ENCODE data around the gene CSTB. TPM values are rescaled to one million over a fixed set of nuclear protein-coding genes. Genes with fewer than 3 reads are reported as not detected.

CSTB gene, protein sequence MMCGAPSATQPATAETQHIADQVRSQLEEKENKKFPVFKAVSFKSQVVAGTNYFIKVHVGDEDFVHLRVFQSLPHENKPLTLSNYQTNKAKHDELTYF
- 10 to 100 TPM; 52.3 to 65.4 TPM for total RNA-seq

GRCh38 chr21:43775795-43776430 lies at the start of gene CSTB:
Gene CSTB (minus strand): TSS chr21:43776308. CDS start chr21:43776269, 39 bp downstream.

GRCh38 chr21:43789276-43790009 lies 13.3 kb upstream of the CSTB start, which contains the start of gene RRP1:
Gene RRP1 (plus strand): TSS chr21:43789577. CDS start chr21:43789630, 53 bp downstream.

Small RNA genes lying within 50 kb of the gene (small RNA-seq; reads per million reads assigned to genes)
- 0 reads per million in 2 donors for gene AP001052.1

Other genes with a start within 250 kb of the CSTB start
- 1 to 10 TPM in 1 of 2 donors, under 1 TPM in 1; 0.33 to 1.0 TPM for gene HSF2BP, start 116.8 kb downstream of the CSTB start, total RNA-seq
- 10 to 100 TPM; 16.9 to 32.0 TPM for gene RRP1B, start 116.7 kb downstream of the CSTB start, total RNA-seq
- gene PDXK, start 57.2 kb downstream of the CSTB start, total RNA-seq = 10 to 100 TPM; 36.3 to 47.1 TPM
- gene RRP1, start 13.3 kb upstream of the CSTB start, total RNA-seq = 10 to 100 TPM; 26.2 to 33.0 TPM
- 10 to 100 TPM; 64.6 to 86.4 TPM for gene AGPAT3, start 88.9 kb upstream of the CSTB start, total RNA-seq
- 10 to 100 TPM; 33.3 to 33.7 TPM for gene TRAPPC10, start 236.0 kb upstream of the CSTB start, total RNA-seq

Data from melanocyte of skin (primary cell).